Measurements from ENCODE around the gene PNLIPRP1. TPM values are rescaled to one million over a fixed set of nuclear protein-coding genes. Genes with fewer than 3 reads are reported as not detected.

Gene PNLIPRP1
- total RNA-seq, 1 experiment from 2014 or later: not detected

DNA sequence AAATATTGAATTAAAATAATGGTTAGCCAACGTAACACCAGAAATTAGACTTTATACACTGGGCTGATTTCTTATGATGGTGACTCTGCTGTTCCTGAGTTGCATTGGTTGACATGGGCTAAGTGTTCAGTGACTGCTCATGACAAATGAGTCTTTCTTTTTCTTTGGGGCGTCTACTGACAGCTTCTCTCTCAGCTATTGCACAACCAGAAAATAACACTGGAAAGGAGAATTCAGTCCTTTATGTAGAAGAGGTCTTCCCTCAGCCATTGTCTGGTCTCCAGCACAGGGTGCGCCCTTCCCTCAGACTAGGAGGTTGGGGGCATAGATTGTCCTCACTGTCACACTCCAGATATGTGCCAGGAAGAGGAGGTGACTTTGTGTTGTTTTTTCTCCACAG lies 23.4 kb upstream of the PNLIPRP1 start:
- H3K27me3 Mint-ChIP-seq (ENCODE audit: low read depth): 0 out of 2 replicates have a peak, but pooled peaks cover 1% of the 10 kb centered on the region

More for the DNA sequence above, 23.4 kb upstream of the PNLIPRP1 start:
- H2BK15ac ChIP-seq (ENCODE audit: low read depth, low read length): no peak overlapping the region
- H3K4me2 ChIP-seq (ENCODE audit: insufficient read depth, insufficient read length, low read length): no peak overlapping the region
- H3K9ac ChIP-seq (ENCODE audit: extremely low read depth, insufficient read length, low read length): no peak overlapping the region
- H2BK20ac ChIP-seq (ENCODE audit: low read depth, low read length, poor library complexity, severe bottlenecking): no peak overlapping the region
- no peak overlapping the region for H2BK120ac ChIP-seq (ENCODE audit: low read depth, low read length, poor library complexity, severe bottlenecking)
- H2BK12ac ChIP-seq (ENCODE audit: insufficient read length, low read depth, low read length): no peak overlapping the region
- no peak overlapping the region for H4K91ac ChIP-seq (ENCODE audit: insufficient read length, low read depth, low read length)
- H3K4ac ChIP-seq (ENCODE audit: low read depth, low read length): no peak overlapping the region
- Mint-ChIP-seq H3K4me3 (no peak overlapping the region), H3K9me3 (no peaks in the 10 kb centered on the region), H3K4me1 (no peaks in the 10 kb centered on the region; a peak in 1 of 4 replicates), H3K27ac (no peak overlapping the region), H3K36me3 (ENCODE audit: insufficient read depth in 1 of 3, low read depth in 3 of 3) (no peaks in the 10 kb centered on the region)
- no peak overlapping the region for H4K8ac ChIP-seq (replicated peaks; ENCODE audit: insufficient read length, low read depth, low read length)
- H3K79me2 ChIP-seq (ENCODE audit: insufficient read depth, low read length): no peaks in the 10 kb centered on the region
- no peaks in the 10 kb centered on the region for H3K27me3 ChIP-seq (ENCODE audit: insufficient read depth, low read length)
- H2AFZ ChIP-seq (ENCODE audit: low read length): no peak overlapping the region
- H3K56ac ChIP-seq (ENCODE audit: insufficient read length, low read depth, low read length): no peak overlapping the region
- H3K9me3 ChIP-seq (ENCODE audit: control insufficient read depth, low read depth, low read length): no peaks in the 10 kb centered on the region
- WGBS (ENCODE audit: extremely low coverage, insufficient read length, low lambda C conversion rate): no CpG with 5 or more reads among the region's 3 CpGs
- DNase-seq: no peak
- H3K4me1 ChIP-seq (ENCODE audit: insufficient read depth, low read length): no peaks in the 10 kb centered on the region
- no peak overlapping the region for H3K23ac ChIP-seq (ENCODE audit: insufficient read length, low read depth, low read length)
- H4K5ac ChIP-seq (ENCODE audit: insufficient read length, low read depth, low read length): no peak overlapping the region
- no peak overlapping the region for H3K27ac ChIP-seq (ENCODE audit: insufficient read length, low read depth, low read length)
- TF ChIP-seq, protein P1, sequence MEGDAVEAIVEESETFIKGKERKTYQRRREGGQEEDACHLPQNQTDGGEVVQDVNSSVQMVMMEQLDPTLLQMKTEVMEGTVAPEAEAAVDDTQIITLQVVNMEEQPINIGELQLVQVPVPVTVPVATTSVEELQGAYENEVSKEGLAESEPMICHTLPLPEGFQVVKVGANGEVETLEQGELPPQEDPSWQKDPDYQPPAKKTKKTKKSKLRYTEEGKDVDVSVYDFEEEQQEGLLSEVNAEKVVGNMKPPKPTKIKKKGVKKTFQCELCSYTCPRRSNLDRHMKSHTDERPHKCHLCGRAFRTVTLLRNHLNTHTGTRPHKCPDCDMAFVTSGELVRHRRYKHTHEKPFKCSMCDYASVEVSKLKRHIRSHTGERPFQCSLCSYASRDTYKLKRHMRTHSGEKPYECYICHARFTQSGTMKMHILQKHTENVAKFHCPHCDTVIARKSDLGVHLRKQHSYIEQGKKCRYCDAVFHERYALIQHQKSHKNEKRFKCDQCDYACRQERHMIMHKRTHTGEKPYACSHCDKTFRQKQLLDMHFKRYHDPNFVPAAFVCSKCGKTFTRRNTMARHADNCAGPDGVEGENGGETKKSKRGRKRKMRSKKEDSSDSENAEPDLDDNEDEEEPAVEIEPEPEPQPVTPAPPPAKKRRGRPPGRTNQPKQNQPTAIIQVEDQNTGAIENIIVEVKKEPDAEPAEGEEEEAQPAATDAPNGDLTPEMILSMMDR (conservative IDR thresholded peaks at IDR 0.05): no peak
- no peaks in the 10 kb centered on the region for H3K79me1 ChIP-seq (ENCODE audit: insufficient read depth, low read depth, low read length, poor library complexity, severe bottlenecking)
- no peak overlapping the region for H3K18ac ChIP-seq (ENCODE audit: insufficient read length, low read depth, low read length)
- H3K14ac ChIP-seq (ENCODE audit: insufficient read depth, low read length): no peak overlapping the region
- H2BK5ac ChIP-seq (ENCODE audit: insufficient read length, low read length): no peak overlapping the region
- no peak overlapping the region for H2AK5ac ChIP-seq (ENCODE audit: insufficient read length, low read length)
- H4K20me1 ChIP-seq (ENCODE audit: control insufficient read depth, insufficient read depth, insufficient read length): no peaks in the 10 kb centered on the region
- H3T11ph ChIP-seq (ENCODE audit: low read length): no peak overlapping the region
- H3K23me2 ChIP-seq (ENCODE audit: insufficient read length, low read depth, low read length, poor library complexity, severe bottlenecking): no peaks in the 10 kb centered on the region

All from H9 (cell line).